ENCODE data around the gene PIP5K1B. TPM values are rescaled to one million over a fixed set of nuclear protein-coding genes. Genes with fewer than 3 reads are reported as not detected.
A peak's percentile ranks its signal among the peaks of the same experiment; 100 is the strongest.

The PIP5K1B gene
- total and polyA plus RNA-seq, 2 experiments from 2014 or later = 3.2 to 5.0 TPM

GRCh38 chr9:68822596-68823165 is 117.6 kb downstream of the PIP5K1B start:
- no peak overlapping the region for H3K27ac ChIP-seq
- H3K36me3 ChIP-seq = no peaks in the 10 kb centered on the region
- H3K4me3 ChIP-seq = no peak overlapping the region
- peak in 1 of 2 donors; percentile 73 for DNase-seq (ENCODE audit: low read depth in 1 of 2, low spot score in 1 of 2)
- H3K9me3 ChIP-seq (ENCODE audit: low read depth) = no peaks in the 10 kb centered on the region
- H3K4me1 ChIP-seq (ENCODE audit: low read depth) = no peaks in the 10 kb centered on the region
- no peaks in the 10 kb centered on the region for H3K27me3 ChIP-seq
- no peak for TF ChIP-seq CTCF (IDR thresholded peaks at IDR 0.05; ENCODE audit: low read depth, low read length)

- no peak for TF ChIP-seq CTCF (IDR thresholded peaks at IDR 0.05; ENCODE audit: low read depth, low read length)
- Histone ChIP-seq H3K36me3 (no peaks in the 10 kb centered on the region), H3K27me3 (no peaks in the 10 kb centered on the region), H3K4me3 (no peak overlapping the region), H3K4me1 (ENCODE audit: low read depth) (peaks cover 4% of the 10 kb centered on the region), H3K27ac (no peak overlapping the region), H3K9me3 (ENCODE audit: low read depth) (no peaks in the 10 kb centered on the region)
- no peak for DNase-seq (ENCODE audit: low read depth in 1 of 2, low spot score in 1 of 2)
Measured at GRCh38 chr9:68825762-68826472, 120.9 kb downstream of the PIP5K1B start.

- TF ChIP-seq CTCF (IDR thresholded peaks at IDR 0.05; ENCODE audit: low read depth, low read length) = no peak
- H3K4me3 ChIP-seq = no peak overlapping the region
- no peak for DNase-seq (ENCODE audit: low read depth in 1 of 2, low spot score in 1 of 2)
- no peaks in the 10 kb centered on the region for H3K36me3 ChIP-seq
- no peak overlapping the region for H3K27ac ChIP-seq
- no peaks in the 10 kb centered on the region for H3K27me3 ChIP-seq
- H3K9me3 ChIP-seq (ENCODE audit: low read depth) = no peaks in the 10 kb centered on the region
- H3K4me1 ChIP-seq (ENCODE audit: low read depth) = peaks cover 4% of the 10 kb centered on the region
Measured at GRCh38 chr9:68827837-68828744, 123.1 kb downstream of the PIP5K1B start.

- peaks cover 4% of the 10 kb centered on the region for H3K4me1 ChIP-seq (ENCODE audit: low read depth)
- no peaks in the 10 kb centered on the region for H3K9me3 ChIP-seq (ENCODE audit: low read depth)
- TF ChIP-seq CTCF (IDR thresholded peaks at IDR 0.05; ENCODE audit: low read depth, low read length) = no peak
- no peaks in the 10 kb centered on the region for H3K27me3 ChIP-seq
- no peak overlapping the region for H3K27ac ChIP-seq
- H3K36me3 ChIP-seq = no peaks in the 10 kb centered on the region
- H3K4me3 ChIP-seq = no peak overlapping the region
- DNase-seq (ENCODE audit: low read depth in 1 of 2, low spot score in 1 of 2) = no peak
Measured at GRCh38 chr9:68832101-68832500, 127.1 kb downstream of the PIP5K1B start.

GRCh38 chr9:68832861-68833518 is 128.0 kb downstream of the PIP5K1B start:
- TF ChIP-seq CTCF (IDR thresholded peaks at IDR 0.05; ENCODE audit: low read depth, low read length) = no peak
- Histone ChIP-seq H3K4me1 (ENCODE audit: low read depth) (peaks cover 4% of the 10 kb centered on the region), H3K4me3 (no peak overlapping the region), H3K36me3 (no peaks in the 10 kb centered on the region), H3K27me3 (no peaks in the 10 kb centered on the region), H3K9me3 (ENCODE audit: low read depth) (no peaks in the 10 kb centered on the region), H3K27ac (no peak overlapping the region)
- DNase-seq (ENCODE audit: low read depth in 1 of 2, low spot score in 1 of 2) = no peak

All from cardiac muscle cell (in vitro differentiated cells and primary cell).